Activated naive CD4-positive, alpha-beta T cell treated with anti-CD3 and anti-CD28 coated beads, Interleukin-2, amount 50 U/mL, for 16 hours (primary cell): ENCODE data around the gene CYP4B1.
"Not testable (repeated sequence)": the region's sequence is repeated elsewhere in the genome, so short reads cannot be mapped to it uniquely, and the experiment has no call there.

Experiments used
- DNase-seq: peaks from one replicate; pipeline ENCODE4 v3.0.0-alpha.2; 2020

The CYP4B1 gene

DNA sequence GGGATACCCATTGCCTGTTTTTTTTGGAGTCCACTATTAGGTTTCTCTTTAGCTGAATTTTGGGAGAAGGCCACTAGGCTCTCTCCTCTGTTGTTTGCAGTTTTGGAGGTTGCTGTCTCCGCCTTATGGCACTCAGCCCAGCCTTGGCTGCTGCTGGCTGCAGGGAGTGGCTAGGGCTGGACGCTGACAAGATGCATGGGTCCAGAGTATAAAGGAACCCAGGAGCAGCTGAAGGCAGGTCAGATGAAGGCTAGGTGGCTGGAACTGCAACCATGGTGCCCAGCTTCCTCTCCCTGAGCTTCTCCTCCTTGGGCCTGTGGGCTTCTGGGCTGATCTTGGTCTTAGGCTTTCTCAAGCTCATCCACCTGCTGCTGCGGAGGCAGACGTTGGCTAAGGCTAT is at the start of gene CYP4B1:
TSS of gene CYP4B1 (plus strand) at position 237 of the 400 bp plus-strand sequence. CDS start at position 273, 36 bp downstream.
- no peak for DNase-seq

DNA sequence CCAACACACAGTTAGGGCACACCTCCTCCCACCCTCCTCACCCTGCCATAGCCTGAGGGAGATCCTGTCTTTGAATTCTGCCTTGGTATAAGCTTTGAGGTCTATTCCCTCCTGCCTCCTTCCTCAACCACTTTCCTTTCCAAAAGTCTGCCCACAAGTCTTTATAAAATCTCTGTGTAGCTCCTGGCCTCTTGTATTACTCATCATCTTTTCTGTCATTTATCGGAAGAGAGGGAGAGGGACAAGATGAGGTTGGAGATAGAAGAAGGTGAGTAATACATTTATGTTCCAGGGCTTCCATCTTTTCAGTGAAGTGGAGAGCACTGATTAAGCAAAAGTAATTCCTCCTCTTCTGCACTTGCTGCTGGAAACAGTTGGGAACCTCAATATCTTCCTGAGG is 49.4 kb upstream of the CYP4B1 start:
- no peak for DNase-seq

DNA sequence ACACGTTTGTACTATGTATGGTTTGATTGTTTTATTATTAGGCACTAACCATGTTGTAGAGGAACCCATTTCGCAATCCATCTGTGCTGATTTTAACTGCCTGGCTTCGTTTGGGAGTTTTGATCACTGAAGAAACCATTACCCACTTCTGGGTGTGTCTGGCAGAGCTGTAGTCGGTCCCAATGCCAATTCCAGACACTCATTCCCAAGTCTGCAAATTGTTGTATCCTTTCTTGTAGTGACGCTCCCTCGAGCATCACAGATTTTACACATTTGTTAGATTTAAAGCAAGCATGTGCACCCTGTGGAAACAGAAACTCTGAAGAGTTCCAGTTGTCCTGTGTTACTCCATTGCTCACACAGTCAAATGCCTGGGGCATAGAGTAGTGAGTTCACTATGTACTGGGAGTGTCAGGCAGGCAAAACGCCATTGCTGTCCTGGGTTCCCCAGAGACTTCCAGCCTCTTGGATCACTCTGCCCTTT is 48.9 kb upstream of the CYP4B1 start:
- DNase-seq, result no peak

DNA sequence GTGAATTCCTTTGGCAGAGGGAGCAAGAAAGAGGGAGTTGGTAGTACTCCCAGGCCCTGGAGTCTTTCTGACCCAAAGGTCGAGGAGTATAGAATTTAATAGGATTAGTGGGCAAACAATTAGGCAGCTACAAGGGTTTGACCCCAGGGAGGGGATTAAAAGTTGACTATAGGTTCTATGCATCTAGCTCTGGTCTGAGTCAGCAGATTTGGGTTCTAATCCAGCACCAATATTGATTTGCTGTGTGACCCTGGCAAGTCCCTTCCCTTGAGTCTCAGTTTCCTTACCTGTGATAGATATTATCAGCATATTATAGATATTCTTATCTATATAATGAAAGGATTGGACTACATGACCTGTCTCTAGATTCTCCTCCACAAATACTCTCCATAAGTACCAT is 44.9 kb upstream of the CYP4B1 start:
- DNase-seq, result no peak

DNA sequence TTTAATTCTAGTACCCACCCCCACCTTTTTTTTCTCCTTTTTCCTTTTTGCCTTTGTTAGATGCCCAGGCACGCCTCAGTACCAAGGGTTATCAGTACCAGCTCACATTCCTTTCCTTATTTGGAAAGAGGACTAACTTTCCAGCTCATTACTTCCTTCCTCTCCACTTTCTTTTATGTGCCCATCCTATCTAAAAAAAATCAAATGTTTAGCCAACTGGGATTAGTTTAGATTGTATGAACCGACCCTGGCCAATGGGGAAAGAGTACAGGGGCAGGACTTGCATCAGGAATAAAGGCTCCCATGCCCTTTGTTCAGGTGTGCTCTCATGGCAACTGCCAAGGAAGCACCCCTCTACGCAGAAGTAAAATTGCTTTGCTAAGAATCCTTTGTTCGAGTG is 44.1 kb upstream of the CYP4B1 start:
- DNase-seq, result not testable (repeated sequence)

DNA sequence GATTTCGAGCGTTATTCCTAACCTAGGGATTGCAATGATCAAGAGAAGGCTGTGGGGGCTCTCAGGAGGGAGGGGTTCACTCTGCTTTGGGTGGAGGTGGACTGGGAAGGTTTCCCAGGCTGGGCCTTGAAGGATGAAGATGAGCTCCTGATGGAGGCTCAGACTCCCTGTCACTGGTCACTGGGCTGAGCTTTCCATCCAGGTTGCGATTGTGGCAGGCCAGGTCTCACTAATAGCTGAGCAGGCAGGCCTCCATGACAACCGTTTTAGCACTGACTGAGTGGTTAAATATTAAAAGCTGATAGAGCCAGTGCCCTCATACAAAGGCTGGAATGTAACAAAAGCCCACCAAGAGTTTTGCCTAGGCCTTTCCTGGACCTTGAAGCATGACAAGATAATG is 43.7 kb upstream of the CYP4B1 start:
- DNase-seq, result no peak

DNA sequence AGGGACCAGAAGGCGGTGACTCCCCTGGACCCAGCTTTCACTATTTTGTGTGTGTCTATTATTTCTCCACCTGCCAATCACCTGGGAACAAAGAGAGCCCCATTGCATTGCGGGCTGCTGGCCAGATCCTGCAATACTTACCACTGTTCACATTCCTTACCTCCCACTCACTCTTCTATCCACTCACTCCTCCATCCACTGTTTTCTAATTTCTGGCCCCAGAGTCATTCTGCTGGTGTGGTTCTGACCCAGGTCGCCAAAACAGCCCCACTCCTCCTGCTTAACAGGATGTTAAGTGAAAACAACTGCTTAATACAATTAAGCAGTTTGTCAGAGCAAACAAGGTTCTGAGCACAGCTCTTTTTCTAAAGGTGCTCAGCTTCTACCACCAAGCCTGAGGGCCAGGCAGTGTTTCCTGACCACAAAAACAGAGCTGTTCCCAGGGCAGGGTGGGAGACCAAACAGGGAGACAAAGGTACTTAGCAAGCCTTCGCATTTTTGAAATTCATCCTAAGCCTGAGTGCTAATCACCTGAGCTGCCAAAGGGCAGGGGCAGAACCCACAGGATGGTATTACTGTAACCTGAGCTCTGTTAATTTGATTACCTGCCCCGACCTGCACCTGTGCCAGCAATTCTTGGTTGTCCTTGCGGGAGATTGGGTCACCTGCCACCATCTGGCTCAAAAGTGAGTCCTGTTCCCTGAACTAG is 41.4 kb upstream of the CYP4B1 start:
- no peak for DNase-seq

DNA sequence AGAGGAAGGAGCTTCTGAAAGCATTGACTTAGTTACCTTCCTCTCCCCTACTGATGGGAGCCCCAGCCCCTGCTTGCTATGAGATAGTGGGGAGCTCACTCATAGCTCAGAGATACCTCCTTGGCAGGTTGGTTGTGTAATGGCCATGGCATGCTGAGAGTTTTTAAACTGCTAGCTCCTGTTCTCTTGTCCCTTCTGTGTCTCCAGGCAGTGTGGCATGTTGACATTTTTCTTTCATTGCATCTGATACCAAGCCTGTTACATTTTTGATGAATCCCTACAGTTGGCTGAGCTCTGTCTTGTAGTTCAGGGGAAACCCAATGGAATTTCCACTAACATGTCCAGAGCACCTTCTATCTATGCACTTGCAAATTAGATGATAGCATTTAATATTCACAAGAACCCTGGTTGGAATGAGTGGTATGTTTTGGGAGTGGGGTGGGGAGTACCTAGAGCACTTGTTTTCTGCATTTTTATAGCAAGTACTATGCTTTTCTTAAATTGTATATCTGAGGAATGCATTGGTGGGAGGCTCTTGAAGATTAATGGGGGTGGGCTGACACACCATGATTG is 40.8 kb upstream of the CYP4B1 start:
- no peak for DNase-seq

DNA sequence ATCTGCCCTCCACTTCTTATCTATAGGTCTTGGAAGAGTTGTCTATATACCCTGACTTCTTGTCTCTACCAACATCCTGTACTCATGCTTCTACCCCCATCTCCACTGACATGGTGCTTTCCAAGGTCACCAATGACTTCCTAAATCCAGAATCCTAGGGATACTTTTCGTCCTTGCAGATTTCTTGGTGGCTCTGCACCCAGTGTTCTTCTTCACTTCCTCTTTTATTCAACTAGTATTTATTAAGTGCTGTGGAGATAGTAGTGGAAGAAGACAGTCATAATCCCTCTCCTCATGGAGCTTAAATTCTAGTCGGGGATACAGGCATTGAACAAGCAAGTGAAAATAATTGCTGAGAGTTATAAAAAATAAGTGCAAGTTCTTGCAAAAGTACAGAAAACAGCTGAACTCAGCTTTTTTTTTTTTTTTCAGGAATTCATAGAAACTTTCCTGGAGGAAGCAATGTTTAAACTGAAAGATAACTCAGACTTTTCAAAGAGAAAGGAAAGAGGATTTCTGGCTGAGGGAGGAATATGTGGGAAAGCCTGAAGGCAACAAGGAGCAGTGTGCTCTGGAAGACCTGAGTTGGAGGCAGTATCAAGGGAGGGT is 38.2 kb upstream of the CYP4B1 start:
- no peak for DNase-seq

DNA sequence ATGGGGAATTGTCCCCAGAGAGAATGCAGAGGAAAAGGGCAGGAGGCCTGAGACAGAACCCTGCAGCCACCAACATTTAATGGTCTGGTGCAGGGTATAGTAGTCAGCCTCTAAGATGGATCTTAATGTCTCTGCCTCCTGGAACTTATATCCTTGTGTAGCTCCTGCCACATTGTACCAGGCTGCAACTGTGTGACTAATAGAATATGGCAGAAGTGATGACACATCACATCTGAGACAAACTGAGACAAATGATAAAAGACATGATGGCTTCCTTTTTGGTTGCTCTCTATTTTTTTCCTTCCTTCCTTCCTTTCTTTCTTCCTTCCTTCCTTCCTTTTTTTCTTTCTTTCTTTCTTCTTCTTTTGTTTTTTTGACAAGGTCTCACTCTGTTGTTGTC is 37.1 kb upstream of the CYP4B1 start:
- no peak for DNase-seq

DNA sequence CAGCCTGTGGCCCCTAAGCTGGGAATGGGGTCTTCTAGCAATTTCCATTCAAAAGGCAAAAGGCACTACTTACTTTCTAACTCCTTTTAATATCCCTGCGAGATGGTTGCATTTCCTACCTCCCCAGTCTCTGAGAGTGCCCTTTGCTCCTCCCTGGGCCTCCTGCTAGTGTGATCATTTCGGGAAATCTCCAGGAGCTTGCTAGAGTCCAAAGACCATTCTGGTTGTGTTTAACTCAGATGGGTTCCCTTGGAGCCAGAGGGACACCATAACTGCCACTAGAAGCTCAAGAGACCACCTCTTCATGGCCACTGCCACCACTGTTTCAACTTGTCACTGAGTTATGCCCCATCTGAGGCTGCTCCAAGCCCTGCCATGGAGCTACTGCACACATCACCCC is 34.4 kb upstream of the CYP4B1 start:
- DNase-seq, result no peak

DNA sequence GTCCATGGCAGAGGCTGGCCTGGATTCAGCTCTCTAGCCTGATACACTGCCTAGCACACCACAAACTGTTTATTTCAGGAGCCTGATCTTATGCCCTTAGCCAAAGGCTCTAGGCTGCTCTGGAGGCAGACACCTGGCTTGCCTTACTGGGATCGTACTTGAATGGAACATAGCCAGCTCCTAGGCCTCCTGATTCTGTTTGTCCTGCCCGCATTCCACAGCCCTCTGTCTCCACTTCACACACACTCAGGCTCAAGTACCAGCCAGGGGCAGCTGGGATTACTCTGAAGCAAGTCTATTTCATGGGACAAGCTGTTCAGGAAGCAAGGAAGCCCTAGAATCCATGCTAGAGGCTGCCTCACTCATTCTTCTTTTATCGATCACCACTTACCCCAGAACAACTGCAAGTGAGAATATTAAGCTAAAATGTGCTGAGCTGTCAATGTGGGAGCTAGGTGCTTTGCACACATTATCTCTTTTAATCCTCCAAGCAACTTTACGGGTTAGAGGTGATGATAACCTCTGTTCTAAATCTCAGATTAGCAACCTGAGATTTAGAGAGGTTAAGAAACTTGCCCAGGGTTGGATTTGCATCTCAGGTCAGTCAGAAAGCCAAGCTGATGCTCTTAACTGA is 31.1 kb upstream of the CYP4B1 start:
- DNase-seq, result no peak

DNA sequence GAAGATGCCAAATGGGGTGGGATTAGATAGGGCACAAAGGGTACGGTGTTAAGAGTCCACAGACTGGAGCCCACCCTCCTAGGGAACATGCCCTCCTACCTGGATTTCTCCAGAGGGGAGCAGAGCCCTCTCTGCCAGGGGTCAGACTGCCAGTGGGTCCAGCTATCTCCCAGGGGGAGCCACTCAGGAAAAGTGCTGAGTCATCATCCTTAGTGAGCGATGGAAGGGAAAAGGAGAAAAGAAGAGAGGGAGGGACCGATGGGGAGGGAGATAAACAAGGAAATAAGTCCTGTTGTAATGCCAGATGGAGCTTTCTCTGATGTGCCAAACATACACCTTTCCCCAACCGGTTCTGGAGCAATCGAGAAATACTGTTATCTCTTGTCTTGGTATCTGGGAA is 30.4 kb upstream of the CYP4B1 start:
- no peak for DNase-seq

DNA sequence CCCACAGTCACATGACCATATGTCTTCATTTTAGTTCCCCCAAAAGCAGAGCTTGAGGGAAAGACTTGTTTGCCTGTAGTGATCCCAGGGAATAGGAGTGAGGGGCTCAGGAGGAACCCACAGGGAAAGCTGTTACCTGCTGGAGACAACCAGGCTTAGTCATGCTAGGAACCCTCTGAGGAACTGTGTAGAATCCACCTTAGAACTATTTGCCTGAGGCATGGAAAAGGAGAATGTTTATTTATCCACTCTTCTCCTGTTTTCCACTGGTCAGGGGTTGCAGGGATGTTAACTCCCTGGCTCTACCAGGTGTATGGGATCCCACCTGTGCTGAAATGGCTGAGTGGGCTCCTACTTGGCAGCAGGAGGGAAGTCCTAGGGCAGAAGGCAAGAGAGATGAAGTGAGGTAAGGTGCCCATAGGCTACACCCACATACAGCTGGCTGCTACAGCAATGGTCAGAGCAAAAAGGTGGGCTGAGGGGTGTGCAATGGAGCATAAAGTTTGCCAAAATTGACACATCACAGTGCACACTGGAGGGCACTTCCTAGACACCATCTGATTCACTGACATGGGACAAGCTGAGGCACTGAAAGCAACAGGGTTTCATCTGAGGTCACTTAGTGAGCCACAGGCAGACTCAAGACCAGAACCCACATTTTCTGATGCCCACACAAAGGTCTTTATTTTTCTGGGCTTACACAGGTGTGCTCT is 29.7 kb upstream of the CYP4B1 start:
- no peak for DNase-seq

DNA sequence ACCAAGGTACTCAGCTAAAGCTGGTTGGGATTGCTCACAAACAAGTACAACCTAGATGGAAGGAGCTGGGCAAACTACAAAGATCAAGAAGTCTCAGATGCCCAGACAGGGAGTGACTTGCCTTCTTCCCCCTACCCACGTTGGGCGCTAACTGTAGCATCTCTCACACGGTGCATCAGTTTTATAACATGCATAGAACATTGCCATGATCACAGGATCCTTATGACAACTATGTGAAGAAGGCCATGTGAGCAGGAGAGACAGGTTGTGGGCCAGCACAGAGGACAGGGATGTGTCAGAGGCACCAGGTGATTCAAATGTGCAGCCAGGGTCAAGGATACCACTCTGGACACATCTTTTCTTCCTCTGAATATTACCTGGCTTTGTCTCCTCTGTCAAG is 28.3 kb upstream of the CYP4B1 start:
- DNase-seq, result no peak

DNA sequence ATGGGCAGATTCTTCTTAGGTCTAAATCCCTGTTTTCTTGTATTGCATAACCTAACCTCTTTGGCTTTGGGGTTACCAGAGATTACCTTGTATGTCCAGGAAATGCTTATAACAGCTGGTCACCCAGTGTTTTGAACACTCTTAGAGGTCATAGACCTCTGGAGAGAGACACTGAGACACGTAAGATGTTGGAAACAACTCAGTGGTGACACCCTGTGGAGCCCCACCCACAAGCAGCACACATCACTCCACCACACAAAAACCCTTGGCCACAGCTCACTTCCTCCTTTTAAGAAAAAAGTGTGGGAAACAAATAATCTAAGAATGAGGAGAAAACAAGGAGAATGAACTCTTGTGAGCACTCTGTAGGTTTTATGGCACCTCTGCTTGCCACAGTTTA is 26.3 kb upstream of the CYP4B1 start:
- no peak for DNase-seq

DNA sequence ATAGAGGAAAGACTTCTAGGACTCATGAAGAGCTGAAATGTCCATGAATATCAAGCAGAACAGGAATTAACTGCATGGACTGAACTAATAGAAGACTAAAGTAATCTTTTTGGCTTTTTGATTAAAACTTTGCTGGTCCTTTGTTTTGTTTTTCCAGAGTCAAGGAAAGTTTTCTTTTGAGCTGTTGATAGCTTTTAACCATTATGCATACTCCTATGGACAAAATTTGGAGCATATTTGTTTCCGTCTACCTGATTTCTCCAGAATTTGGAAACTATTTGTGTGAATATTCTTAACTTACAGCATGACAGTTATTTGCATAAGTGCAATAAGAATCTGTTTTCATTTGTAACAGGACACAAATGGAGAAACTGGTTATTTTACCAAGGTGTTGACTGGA is 24.5 kb upstream of the CYP4B1 start:
- no peak for DNase-seq

DNA sequence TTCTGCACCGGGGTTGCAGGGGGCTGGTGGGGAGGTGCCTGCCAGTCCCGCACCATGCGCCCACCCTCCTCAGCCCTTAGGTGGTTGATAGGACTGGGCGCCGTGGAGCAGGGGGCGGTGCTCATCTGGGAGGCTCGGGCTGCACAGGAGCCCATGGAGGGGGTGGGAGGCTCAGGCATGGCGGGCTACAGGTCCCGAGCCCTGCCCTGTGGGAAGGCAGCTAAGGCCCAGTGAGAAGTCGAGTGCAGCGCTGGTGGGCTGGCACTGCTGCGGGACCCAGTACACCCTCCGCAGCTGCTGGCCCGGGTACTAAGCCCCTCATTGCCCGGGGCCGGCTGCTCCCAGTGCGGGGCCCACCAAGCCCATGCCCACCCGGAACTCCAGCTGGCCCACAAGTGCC is 20.4 kb upstream of the CYP4B1 start:
- DNase-seq, result not testable (repeated sequence)

DNA sequence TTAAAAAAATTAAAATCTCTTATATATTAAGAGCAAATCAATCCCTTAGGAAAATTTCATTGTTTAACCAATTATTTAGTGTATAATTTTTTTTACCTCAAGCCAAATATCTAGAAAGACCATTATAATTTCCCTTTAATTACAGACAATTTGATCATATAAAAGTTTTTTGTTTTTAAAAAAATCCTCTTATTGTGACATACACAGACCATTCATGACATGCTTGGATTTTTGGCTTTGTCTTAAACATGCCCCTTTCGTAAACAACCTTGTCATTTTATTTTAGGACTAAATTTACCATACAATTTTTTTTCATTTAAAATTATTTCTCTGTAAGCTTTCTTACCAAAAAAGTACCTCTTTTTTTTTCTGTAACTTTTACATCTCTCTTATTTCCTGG is 14.2 kb upstream of the CYP4B1 start:
- DNase-seq, result no peak

DNA sequence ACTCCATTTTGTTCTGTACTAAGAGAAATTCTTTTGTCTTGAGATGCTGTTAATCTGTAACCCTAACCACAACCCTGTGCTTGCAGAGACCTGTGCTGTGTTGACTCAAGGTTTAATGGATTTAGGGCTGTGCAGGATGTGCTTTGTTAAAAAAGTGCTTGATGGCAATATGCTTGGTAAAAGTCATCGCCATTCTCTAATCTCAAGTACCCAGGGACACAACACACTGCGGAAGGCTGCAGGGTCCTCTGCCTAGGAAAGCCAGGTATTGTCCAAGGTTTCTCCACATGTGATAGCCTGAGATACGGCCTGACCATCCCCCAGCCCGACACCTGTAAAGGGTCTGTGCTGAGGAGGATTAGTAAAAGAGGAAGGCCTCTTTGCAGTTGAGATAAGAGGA is 10.2 kb upstream of the CYP4B1 start:
- not testable (repeated sequence) for DNase-seq

DNA sequence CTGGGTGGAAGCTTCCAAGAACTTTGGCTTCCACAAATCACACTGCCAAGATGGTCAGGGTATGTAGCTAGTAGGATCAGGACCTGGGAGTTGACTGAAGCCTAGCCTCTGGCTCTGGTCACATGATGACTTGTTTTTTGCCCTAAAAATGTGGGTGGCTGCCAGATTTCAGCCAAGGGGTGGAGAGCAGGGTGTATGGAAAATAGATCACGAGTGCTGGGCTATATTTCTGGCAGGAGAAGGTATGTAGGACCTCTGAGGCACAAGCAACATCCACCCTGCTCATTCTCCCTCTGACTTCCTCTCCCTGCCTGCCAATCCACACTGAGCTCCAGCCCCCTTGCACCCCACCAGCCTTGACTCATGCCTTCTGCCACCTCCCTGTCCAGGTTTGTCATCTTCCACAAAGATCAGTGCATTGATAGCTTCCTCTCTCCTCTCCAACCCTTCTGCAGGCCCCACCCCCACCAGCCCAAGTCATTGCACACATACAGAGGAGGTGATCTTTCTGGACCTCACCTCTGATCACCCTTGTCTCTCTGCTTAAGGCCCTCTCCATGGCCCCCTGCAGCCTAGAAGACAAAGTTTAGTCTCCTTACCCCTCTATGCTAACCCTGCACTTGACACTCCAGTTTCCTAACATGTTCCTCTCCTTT is 8.3 kb upstream of the CYP4B1 start:
- DNase-seq, result no peak

DNA sequence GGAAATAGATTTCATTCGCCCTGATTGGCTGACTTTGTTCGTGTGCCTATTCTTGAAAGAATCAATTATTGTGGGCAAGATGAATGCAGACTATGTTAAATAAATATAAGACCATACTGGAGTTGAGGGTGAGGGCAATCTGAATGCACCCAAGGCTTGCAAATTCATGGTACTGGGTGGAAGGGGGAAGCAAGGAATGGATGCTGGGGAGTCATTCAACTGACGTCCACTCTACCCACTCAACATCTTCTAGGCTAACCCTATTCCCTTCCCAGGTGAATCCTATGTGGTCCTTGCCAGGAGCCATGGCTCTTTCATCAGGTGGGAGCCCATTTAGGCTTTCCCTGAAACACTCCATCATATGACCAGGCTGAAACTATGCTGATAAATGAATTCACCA is 5.7 kb upstream of the CYP4B1 start:
- no peak for DNase-seq
